Ureter (tissue), 1 donor: Measurements from ENCODE around the gene NYNRIN. TPM values are rescaled to one million over a fixed set of nuclear protein-coding genes. Genes with fewer than 3 reads are reported as not detected.

Experiments
- DNase-seq: peaks from one replicate; pipeline ENCODE4 v3.0.0-alpha.2; 2020; ENCODE audit warnings: low spot score
- total RNA-seq: library from RNA; stranded (reverse); gene quantifications from one replicate; pipeline ENCODE4 v1.2.4, GENCODE V29; 2023
- donor health status: DM: yes; HTN: yes; CAD: no.

Gene NYNRIN
- total RNA-seq, 1 donor from 2014 or later, result 32.7 TPM

DNA sequence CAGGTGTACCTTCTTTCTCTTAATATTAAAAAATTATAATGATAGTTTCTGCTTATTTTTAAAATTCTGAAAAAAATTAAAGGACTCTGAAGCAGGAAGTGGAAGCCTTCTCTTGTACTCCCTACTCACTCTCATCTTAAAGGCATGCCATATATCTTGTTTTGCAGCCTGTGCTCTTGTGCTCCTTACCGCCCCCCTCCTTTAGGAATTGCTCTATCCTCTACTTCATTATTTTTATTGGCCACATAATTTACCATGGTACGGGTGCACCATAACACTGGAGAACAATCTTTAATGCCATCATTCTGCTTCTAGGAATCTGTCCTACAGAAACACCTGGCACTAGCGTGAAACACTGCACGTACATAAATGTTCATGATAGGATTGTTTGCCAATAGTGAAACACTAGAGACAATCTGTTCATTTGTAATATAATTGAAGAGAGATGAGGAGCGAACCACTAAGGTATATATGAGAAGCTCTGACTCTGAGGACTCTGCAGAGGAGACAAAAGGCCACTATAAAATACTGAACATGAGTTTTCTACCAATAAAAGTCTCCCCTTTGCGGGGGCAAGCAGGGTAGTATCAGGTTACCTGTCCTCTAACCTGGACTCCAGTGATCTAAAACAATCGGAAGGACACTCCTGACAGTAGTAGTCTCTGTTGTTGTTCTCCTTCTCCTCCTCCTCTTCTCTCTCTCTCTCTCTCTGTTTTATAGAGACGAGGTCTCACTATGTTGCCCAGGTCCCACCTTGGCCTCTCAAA lies 6.3 kb upstream of the NYNRIN start:
- DNase-seq, result no peak

DNA sequence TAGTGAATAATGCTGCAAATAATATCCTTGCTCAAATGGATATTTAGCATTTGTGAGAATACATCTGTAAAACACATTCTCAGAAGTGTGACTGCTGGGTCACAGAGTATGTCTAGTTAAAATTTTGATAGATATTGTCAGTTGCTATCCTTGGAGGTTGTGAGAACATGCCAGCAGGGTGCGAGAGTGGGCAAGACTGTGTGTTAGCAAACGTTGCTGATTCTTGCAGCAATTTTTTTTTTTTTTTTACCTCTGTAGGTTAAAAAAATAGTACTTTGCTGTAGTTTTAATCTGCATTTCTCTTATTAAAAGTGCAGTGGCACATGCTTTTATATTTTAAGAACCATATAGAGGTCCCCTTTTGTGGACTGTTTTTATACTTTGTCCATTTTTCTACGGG lies 4.5 kb upstream of the NYNRIN start:
- DNase-seq, result no peak

DNA sequence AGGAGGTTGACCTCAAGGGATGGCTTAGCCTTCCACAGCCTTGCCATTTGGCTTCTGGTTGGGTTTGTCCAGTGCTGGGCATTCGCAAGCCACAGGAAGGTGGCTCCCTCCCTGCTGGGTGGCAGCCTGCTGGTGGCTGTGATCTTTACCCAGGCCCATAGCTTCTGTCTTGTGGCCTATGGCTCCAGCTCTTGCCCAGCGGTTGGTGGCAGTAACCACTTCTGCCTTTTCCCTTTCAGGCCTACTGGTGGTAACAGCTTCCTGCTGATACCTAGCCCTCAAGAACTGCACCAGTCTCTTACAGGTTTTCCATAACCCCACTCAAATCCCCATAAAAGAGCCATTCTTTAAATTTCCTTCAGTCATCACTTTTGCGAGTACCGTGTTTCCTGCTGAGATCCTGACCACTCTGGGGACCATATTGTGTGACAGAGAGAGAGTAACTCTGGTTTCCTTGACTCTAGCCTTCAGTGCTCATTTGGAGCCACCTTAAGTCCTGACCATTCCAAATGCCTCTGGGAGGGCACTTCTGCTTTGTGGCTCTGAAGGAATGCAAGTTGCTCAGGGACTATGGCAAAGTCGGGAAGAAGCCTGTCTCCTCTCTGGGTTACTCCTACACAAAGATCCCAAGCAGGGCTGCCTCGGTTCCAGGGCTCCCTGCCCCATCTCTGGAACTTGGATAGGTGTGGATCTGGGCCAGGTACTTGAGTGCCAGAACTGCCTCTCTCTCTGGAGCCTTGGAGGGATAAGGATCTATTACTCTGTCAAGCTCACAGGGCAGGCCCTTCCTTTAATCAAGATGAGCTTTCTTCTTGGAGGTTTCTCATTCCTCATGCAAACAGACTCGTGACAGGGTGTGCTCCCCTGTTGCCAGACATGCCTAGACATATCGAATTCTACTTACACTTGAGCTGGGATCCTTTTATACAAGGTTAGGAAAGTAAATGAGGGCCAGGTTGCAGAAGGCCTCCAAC lies 2.9 kb upstream of the NYNRIN start:
- DNase-seq, result no peak

DNA sequence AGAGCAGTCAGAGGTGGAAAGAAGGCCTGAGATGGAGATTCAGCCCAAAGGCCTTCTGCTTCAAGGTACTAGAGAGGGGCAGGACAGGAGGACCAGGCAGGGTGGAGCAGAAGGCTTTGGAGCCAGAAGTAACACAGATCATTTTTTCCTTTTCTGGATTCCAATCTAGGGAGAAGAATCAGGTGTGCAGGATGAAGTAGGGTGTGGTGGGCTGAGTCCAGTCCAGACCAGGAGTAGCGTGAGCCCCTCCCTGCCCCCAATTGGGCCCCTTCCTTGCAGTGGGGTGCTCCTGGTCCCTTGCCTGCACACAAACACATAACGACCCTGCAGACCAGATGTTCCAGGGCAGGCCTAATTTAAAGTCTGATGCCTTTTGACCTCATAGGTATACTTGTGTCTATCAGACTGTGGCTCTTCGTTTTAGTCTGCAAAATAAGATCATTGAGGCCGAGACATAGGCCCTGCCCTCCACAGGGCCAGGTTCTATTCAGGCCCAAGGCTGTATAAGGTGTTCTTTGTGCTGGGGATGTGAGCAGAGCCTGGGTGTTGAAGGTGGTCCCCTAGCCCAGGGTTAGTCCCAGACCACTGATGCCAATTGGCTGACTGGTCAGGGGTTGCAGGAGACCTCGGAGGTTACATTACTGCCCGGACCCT lies 1.0 kb upstream of the NYNRIN start:
- no peak for DNase-seq

- no peak for DNase-seq
These were observed 530 bp upstream of the NYNRIN start for GRCh38 chr14:24398293-24398652.

DNA sequence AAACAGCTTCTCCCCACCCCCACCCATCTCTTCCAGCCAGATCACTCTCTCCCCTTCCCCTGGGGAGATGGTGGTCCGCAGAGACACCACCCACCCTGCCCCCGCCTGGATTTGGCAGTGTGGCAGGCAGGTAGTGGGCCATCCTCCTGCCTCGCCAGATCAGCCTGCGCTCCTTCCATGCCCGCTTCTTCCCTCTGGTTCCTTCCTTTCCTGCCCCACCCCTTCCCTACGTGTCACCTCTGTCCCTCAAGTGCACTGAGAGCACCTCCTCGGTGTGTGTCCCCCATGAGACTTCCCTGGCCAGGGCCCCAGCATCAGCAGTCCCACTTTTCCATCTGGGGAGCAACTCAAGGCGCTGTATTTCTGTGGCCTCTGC lies 632 bp downstream of the NYNRIN start:
- DNase-seq, result no peak

- no peak for DNase-seq
These were observed 1.4 kb downstream of the NYNRIN start for GRCh38 chr14:24399999-24400718.

DNA sequence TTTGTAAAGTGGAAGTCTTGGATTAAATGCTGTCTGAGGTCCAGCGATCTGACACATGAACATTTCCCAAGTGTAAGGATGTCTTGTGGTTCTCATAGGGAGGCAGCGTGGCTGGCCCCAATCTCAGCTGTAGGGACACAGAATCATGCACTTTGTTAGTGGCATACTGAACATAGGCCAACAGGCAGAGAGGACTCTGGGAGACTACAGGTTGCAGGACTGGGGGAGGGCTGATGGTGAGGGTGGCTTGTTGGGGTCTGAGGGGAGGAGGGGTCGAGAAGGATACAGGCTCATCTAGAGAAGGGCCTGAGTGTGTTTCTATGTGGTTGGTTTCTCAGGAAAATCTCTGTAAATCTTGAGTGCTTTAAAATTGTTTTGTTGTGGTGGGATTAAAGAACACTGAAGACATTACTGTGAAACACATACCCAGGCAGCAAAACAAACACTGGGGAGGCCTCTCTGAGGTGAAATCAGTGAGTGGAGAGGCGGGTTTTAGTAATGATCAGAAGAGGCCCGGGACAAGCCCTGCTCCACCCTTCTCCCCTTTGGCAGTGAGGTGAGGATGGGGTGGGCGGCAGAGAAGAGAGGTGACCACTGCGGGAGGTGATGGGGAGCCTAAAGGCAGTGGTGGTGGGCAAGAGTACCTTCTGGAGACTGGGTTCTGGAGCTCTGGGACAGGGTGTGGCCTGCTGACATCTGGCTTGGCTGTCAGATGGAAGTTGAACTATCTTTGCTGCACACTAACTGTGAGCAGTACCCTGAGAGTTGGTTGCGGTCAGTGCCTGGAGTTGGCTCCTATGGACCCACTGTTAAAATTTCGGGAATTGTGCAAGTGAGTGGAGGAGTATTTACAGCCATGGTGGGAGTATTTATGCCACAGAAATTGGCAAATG lies 3.3 kb downstream of the NYNRIN start:
- no peak for DNase-seq

- no peak for DNase-seq
These were observed 4.6 kb downstream of the NYNRIN start for GRCh38 chr14:24403294-24403998.

DNA sequence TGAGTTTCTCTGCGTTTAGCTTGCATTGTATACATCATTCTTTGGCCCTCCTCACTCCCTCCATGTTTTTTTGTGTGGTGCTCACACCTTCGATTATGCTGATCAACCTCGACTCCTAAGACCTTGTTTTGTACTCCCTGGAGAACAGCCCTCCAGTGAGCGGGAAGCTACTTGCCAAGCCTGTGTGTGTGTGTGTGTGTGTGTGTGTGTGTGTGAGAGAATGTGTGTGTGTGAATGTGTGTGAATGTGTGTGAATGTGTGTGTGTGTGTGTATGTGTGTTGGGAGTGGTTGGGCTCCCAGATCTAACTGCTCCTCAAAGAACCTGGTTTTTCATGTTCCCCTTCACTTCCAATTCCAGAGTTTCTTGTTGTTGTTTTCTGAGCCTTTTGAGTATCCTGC lies 6.0 kb downstream of the NYNRIN start:
- no peak for DNase-seq

DNA sequence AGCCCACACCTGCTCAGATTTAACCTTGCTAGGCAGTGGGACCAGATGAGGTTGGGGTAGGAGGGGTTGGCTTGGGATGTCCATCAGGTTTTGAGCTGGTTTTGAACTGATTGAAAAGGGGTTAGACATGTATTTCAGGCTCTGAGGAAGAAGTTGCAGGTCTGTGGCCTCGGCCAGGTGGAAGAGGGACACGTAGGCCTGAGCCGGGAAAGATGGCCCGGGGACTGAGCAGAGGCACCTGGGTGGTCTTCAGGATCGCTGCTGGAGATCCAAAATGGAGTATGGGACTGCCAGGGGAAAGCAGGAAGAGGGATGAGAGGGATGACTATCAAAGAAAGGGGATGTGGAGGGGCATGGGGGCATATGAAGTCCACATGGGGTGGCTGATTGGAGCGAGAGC lies 7.6 kb downstream of the NYNRIN start:
- no peak for DNase-seq

- no peak for DNase-seq
These were observed 9.0 kb downstream of the NYNRIN start for GRCh38 chr14:24407608-24408325.

DNA sequence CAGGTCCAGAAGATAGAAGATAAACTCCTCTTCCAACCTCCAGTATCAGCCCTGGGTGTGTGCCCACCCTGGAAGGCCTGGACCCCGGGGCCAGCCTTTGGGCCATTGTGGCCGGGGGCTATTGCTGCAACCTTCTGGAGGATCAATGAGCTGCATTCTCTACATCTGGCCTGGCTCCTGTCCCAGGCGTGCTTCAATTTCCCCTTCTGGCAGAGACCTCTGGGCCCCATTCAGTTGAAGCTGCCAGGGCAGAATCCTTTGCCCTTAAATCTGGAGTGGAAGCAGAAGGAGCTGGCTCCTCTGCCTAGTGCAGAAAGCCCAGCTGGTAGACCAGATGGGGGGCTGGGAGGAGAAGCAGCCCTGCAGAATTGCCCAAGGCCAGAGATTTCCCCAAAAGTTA lies 10.0 kb downstream of the NYNRIN start:
- DNase-seq, result no peak

DNA sequence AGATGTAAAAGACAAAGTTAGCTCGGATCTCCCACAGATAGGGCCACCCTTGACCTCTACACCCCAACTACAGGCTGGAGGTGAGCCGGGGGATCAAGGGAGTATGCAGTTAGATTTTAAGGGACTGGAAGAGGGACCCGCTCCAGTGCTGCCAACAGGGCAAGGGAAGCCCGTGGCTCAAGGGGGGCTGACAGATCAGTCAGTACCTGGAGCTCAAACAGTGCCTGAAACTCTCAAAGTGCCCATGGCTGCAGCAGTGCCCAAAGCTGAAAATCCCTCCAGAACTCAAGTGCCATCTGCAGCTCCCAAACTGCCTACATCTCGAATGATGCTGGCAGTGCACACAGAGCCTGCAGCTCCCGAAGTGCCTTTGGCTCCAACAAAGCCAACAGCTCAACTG lies 10.4 kb downstream of the NYNRIN start:
- no peak for DNase-seq

DNA sequence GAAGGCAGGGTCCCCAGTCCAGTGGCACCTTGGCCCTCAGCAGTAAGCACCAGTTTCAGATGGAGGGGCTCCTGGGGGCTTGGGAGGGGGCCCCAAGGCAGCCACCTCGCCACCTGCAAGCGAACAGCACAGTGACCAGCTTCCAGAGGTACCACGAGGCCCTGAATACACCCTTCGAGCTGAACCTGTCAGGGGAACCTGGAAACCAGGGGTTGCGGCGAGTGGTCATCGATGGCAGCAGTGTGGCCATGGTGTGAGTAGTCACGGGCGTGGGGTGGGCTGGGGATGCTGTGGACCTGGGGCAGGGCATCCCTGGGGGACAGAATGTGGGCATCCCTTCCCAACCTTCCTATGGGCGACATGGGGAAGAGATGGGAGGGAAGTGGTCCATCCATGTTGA lies 11.2 kb downstream of the NYNRIN start:
- no peak for DNase-seq

- DNase-seq, result no peak
These were observed 12.9 kb downstream of the NYNRIN start for GRCh38 chr14:24411443-24412389.

- no peak for DNase-seq
These were observed 15.3 kb downstream of the NYNRIN start for GRCh38 chr14:24414077-24414476.

DNA sequence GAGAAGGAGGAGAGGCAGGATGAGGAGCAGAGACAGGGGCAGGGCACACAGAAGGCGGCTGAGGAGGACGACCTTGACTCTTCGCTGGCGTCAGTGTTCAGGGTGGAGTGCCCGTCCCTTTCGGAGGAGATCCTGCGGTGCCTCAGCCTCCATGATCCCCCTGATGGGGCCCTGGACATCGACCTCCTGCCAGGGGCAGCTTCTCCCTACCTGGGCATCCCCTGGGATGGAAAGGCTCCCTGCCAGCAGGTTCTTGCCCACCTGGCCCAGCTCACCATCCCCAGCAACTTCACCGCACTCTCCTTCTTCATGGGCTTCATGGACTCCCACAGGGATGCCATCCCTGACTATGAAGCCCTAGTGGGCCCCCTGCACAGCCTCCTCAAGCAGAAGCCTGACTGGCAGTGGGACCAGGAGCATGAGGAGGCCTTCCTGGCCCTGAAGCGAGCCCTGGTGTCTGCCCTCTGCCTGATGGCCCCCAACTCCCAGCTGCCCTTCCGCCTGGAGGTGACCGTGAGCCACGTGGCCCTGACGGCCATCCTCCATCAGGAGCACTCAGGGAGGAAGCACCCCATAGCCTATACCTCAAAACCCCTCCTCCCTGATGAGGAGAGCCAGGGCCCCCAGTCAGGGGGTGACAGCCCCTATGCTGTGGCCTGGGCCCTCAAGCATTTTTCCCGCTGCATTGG lies 16.1 kb downstream of the NYNRIN start:
- DNase-seq, result no peak
